Natural killer cell (primary cell): ENCODE results near the gene SPEF1. TPM values are rescaled to one million over a fixed set of nuclear protein-coding genes. Genes with fewer than 3 reads are reported as not detected.

ENCODE experiments used
- ATAC-seq, 3 donors: fragments of 150-1000 bp in 2 of 3; fragments of 200-7000 bp in 1 of 3; cut with Tn5 transposase; 1 replicate in 1 of 3; 2 replicates in 2 of 3; pipeline ENCODE4 v1.10.0; 2021; ENCODE audit warnings: mild to moderate bottlenecking in 2 of 3, moderate library complexity in 2 of 3
- DNase-seq, 2 donors: peaks; one replicate each; pipeline versions ENCODE4 v3.0.0 to v3.0.0-alpha.2; 2013 to 2021; ENCODE audit warnings: mixed read lengths in 1 of 2
- H3K27ac ChIP-seq: one replicate; pipeline ENCODE4 v1.5.1; 2013; ENCODE audit warnings: mild to moderate bottlenecking, low read length
- H3K27me3 ChIP-seq: one replicate; pipeline ENCODE4 v1.6.1; 2013; ENCODE audit warnings: low read length; ENCODE audit not compliant: control insufficient read depth, insufficient read depth
- H3K36me3 ChIP-seq: one replicate; pipeline ENCODE4 v1.6.1; 2013; ENCODE audit warnings: low read length; ENCODE audit not compliant: control insufficient read depth, insufficient read depth
- H3K4me1 ChIP-seq: one replicate; pipeline ENCODE4 v1.6.1; 2013; ENCODE audit warnings: low read length; ENCODE audit not compliant: control insufficient read depth, insufficient read depth
- H3K4me3 ChIP-seq: one replicate; pipeline ENCODE4 v1.5.1; 2013; ENCODE audit warnings: low read length
- H3K9me3 ChIP-seq: one replicate; pipeline ENCODE4 v1.6.1; 2013; ENCODE audit warnings: low read length; ENCODE audit not compliant: control insufficient read depth, insufficient read depth
- H3K27ac Mint-ChIP-seq, 2 donors: one replicate each; pipeline ENCODE4 v1.8.0; 2022; ENCODE audit warnings: mild to moderate bottlenecking in 2 of 2, mixed read lengths in 2 of 2, moderate library complexity in 1 of 2
- H3K27me3 Mint-ChIP-seq, 2 donors: one replicate each; pipeline ENCODE4 v1.8.0; 2022; ENCODE audit warnings: low read depth in 2 of 2, mixed read lengths in 2 of 2
- H3K36me3 Mint-ChIP-seq: one replicate; pipeline ENCODE4 v1.8.0; 2022; ENCODE audit warnings: mixed read lengths
- H3K4me1 Mint-ChIP-seq, 2 donors: one replicate each; pipeline ENCODE4 v1.8.0; 2022; ENCODE audit warnings: mixed read lengths in 2 of 2
- H3K4me3 Mint-ChIP-seq: one replicate; pipeline ENCODE4 v1.8.0; 2022; ENCODE audit warnings: mild to moderate bottlenecking, moderate library complexity, mixed read lengths
- H3K9me3 Mint-ChIP-seq, 2 donors: one replicate each; pipeline ENCODE4 v1.8.0; 2022; ENCODE audit warnings: mixed read lengths in 2 of 2
- WGBS: methylation state at CpG from one replicate; pipeline ENCODE4 v1.1.7; 2013; ENCODE audit warnings: missing lambda C conversion rate; ENCODE audit not compliant: insufficient coverage; 5-methylcytosine and 5-hydroxymethylcytosine counted together
- intact Hi-C: fragments of 100-400 bp; cut with micrococcal nuclease; formaldehyde crosslinking; loops from one replicate; pipeline ENCODE4 v1.14.2; 2022
- total RNA-seq, 4 donors: library from RNA; stranded (reverse); fragments of 120-200 nt in 1 of 4; gene quantifications; one replicate each; pipeline versions ENCODE4 v1.2.3 to v1.2.4, GENCODE V29; 2013 to 2022
- TF ChIP-seq, protein P1 (sequence below): fragments of 200-600 bp; IDR thresholded peaks from one replicate; pipeline ENCODE4 v1.8.0; 2022; ENCODE audit warnings: antibody characterized with exemption

The SPEF1 gene
- total RNA-seq, 3 donors from 2014 or later (not counting 1 experiment from before 2014, with no cell fraction given): 0.23 TPM; not detected in 2

- ATAC-seq (no peak), DNase-seq (peak in 1 of 2 donors; percentile 74)
- peak overlapping the region; percentile 95 to 99 for H3K27ac Mint-ChIP-seq
- WGBS: 59% methylated on average over 7 of the region's 12 CpGs
- Histone ChIP-seq H3K36me3 (no peaks in the 10 kb centered on the region), H3K9me3 (no peaks in the 10 kb centered on the region), H3K4me3 (no peak overlapping the region), H3K27me3 (no peaks in the 10 kb centered on the region), H3K4me1 (peaks cover 96% of the 10 kb centered on the region), H3K27ac (peak overlapping the region; percentile 42)
- no peak overlapping the region for H3K4me3 Mint-ChIP-seq
- no peaks in the 10 kb centered on the region for H3K36me3 Mint-ChIP-seq
- TF ChIP-seq, protein P1, sequence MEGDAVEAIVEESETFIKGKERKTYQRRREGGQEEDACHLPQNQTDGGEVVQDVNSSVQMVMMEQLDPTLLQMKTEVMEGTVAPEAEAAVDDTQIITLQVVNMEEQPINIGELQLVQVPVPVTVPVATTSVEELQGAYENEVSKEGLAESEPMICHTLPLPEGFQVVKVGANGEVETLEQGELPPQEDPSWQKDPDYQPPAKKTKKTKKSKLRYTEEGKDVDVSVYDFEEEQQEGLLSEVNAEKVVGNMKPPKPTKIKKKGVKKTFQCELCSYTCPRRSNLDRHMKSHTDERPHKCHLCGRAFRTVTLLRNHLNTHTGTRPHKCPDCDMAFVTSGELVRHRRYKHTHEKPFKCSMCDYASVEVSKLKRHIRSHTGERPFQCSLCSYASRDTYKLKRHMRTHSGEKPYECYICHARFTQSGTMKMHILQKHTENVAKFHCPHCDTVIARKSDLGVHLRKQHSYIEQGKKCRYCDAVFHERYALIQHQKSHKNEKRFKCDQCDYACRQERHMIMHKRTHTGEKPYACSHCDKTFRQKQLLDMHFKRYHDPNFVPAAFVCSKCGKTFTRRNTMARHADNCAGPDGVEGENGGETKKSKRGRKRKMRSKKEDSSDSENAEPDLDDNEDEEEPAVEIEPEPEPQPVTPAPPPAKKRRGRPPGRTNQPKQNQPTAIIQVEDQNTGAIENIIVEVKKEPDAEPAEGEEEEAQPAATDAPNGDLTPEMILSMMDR: no peak
- H3K4me1 Mint-ChIP-seq: peaks cover 67 to 82% of the 10 kb centered on the region in 2 donors
- H3K9me3 Mint-ChIP-seq: no peaks in the 10 kb centered on the region
- intact Hi-C loops: no loop called here
- H3K27me3 Mint-ChIP-seq: no peaks in the 10 kb centered on the region
These were observed 32.8 kb upstream of the SPEF1 start for GRCh38 chr20:3813848-3814581.

DNA sequence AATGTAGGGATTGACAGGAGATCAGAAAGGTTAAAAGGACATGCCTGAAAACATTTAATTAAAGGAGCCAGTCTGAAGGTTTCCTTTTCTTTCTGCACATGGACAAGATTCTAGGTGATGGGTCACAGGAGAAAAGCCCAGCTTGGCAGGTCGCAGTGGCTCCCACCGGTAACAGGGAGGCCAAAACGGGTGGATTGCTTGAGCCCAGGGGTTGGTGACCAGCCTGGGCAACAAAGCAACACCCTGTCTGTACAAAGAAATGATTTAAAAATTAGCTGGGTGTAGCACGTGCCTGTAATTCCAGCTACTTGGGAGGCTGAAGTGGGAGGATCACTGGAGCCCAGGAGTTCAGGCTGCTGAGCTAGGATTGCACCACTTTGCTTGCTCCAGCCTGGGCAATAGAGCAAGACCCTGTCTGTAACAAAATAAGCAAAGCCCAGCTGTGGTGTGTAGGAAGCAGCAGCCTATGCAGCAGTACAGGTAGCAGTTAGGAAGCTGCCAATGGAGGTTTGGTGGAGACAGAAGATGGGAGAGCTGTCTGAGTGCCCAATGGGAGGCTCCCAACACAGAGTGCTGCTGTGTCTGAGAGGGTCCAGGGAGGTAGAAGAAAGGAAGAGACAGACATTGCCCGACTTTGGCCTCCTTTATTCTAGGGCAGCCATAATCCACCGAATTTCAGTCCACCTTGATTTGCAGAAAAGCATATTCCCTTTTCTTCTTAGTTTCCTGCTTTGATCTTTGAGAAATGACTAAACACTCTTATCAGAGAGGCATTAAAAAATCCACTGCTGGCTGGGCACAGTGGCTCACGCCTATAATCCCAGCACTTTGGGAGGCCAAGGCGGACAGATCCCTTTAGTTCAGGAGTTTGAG lies 32.0 kb upstream of the SPEF1 start:
- Mint-ChIP-seq H3K27me3 (no peaks in the 10 kb centered on the region), H3K27ac (peak overlapping the region; percentile 95 to 99), H3K36me3 (no peaks in the 10 kb centered on the region), H3K4me3 (peak overlapping the region; percentile 21), H3K4me1 (peaks cover 59 to 74% of the 10 kb centered on the region in 2 donors), H3K9me3 (no peaks in the 10 kb centered on the region)
- Histone ChIP-seq H3K4me1 (peaks cover 89% of the 10 kb centered on the region), H3K4me3 (no peak overlapping the region), H3K27me3 (no peaks in the 10 kb centered on the region), H3K27ac (peak overlapping the region; percentile 42), H3K36me3 (no peaks in the 10 kb centered on the region), H3K9me3 (no peaks in the 10 kb centered on the region)
- intact Hi-C loops: no loop called here
- WGBS: 89% methylated on average over 8 of the region's 8 CpGs
- peak in 1 of 2 donors; percentile 20 for DNase-seq
- no peak for ATAC-seq
- TF ChIP-seq, protein P1: no peak

- Histone ChIP-seq H3K4me3 (peak overlapping the region; percentile 52), H3K9me3 (no peaks in the 10 kb centered on the region), H3K27ac (peak overlapping the region; percentile 94), H3K36me3 (no peaks in the 10 kb centered on the region), H3K27me3 (no peaks in the 10 kb centered on the region), H3K4me1 (peaks cover 89% of the 10 kb centered on the region)
- intact Hi-C loops: no loop called here
- H3K27ac Mint-ChIP-seq: peak overlapping the region; percentile 95 to 99
- no peaks in the 10 kb centered on the region for H3K36me3 Mint-ChIP-seq
- TF ChIP-seq, protein P1: no peak
- H3K4me3 Mint-ChIP-seq: peak overlapping the region; percentile 94
- H3K4me1 Mint-ChIP-seq: peaks cover 57 to 75% of the 10 kb centered on the region in 2 donors
- ATAC-seq: no peak
- H3K27me3 Mint-ChIP-seq: no peaks in the 10 kb centered on the region
- DNase-seq: no peak
- 96% methylated on average over 8 of the region's 9 CpGs for WGBS
- H3K9me3 Mint-ChIP-seq: no peaks in the 10 kb centered on the region
These were observed 31.0 kb upstream of the SPEF1 start for GRCh38 chr20:3812259-3812681.
